GM19023 (cell line): ENCODE results near the gene DNAJC11.
"Not testable (repeated sequence)": the region's sequence is repeated elsewhere in the genome, so short reads cannot be mapped to it uniquely, and the experiment has no call there.

ENCODE experiments used
- ATAC-seq: cut with Tn5 transposase; IDR thresholded peaks from one replicate; pipeline ENCODE4 v1.9.1; 2021; ENCODE audit warnings: mild to moderate bottlenecking, moderate library complexity; ENCODE audit not compliant: unreplicated experiment

The DNAJC11 gene

GRCh38 chr1:6695868-6696267 lies 5.7 kb downstream of the DNAJC11 start:
- no peak for ATAC-seq

GRCh38 chr1:6694121-6694713 lies 7.4 kb downstream of the DNAJC11 start:
- no peak for ATAC-seq

GRCh38 chr1:6692956-6693355 lies 8.7 kb downstream of the DNAJC11 start:
- ATAC-seq, result no peak

GRCh38 chr1:6691507-6691906 lies 10.1 kb downstream of the DNAJC11 start:
- ATAC-seq, result no peak

- ATAC-seq, result no peak
Measured at GRCh38 chr1:6690186-6690585, 11.4 kb downstream of the DNAJC11 start.

- no peak for ATAC-seq
Measured at GRCh38 chr1:6688757-6689156, 12.9 kb downstream of the DNAJC11 start.

GRCh38 chr1:6688001-6688400 lies 13.6 kb downstream of the DNAJC11 start:
- ATAC-seq, result no peak

GRCh38 chr1:6686294-6686693 lies 15.3 kb downstream of the DNAJC11 start:
- no peak for ATAC-seq

GRCh38 chr1:6685381-6685780 lies 16.2 kb downstream of the DNAJC11 start:
- no peak for ATAC-seq

GRCh38 chr1:6683434-6683833 lies 18.2 kb downstream of the DNAJC11 start:
- ATAC-seq, result no peak

- no peak for ATAC-seq
Measured at GRCh38 chr1:6675941-6676340, 25.7 kb downstream of the DNAJC11 start.

- ATAC-seq, result no peak
Measured at GRCh38 chr1:6674771-6675170, 26.8 kb downstream of the DNAJC11 start.

- no peak for ATAC-seq
Measured at GRCh38 chr1:6673816-6674398, 27.7 kb downstream of the DNAJC11 start.

- ATAC-seq, result no peak
Measured at GRCh38 chr1:6672558-6672957, 29.1 kb downstream of the DNAJC11 start.

GRCh38 chr1:6668503-6668902 lies 33.1 kb downstream of the DNAJC11 start:
- ATAC-seq, result no peak

GRCh38 chr1:6667139-6667538 lies 34.5 kb downstream of the DNAJC11 start:
- no peak for ATAC-seq

GRCh38 chr1:6666696-6667095 lies 34.9 kb downstream of the DNAJC11 start:
- ATAC-seq, result no peak

GRCh38 chr1:6662468-6662867 lies 39.1 kb downstream of the DNAJC11 start:
- not testable (repeated sequence) for ATAC-seq

GRCh38 chr1:6660415-6661049 lies 41.1 kb downstream of the DNAJC11 start:
- no peak for ATAC-seq

- no peak for ATAC-seq
Measured at GRCh38 chr1:6658359-6659060, 43.1 kb downstream of the DNAJC11 start.

- ATAC-seq, result no peak
Measured at GRCh38 chr1:6657138-6657537, 44.5 kb downstream of the DNAJC11 start.
